Sciatic nerve (tissue), 2 donors: ENCODE results near the gene TRPC4AP. TPM values are rescaled to one million over a fixed set of nuclear protein-coding genes. Genes with fewer than 3 reads are reported as not detected.
"Not testable (repeated sequence)": the region's sequence is repeated elsewhere in the genome, so short reads cannot be mapped to it uniquely, and the experiment has no call there.

Source experiments
- ATAC-seq: fragments of 200-7000 bp; cut with Tn5 transposase; one replicate; pipeline ENCODE4 v1.9.1; 2020; ENCODE audit warnings: mild to moderate bottlenecking, moderate library complexity
- DNase-seq: peaks from one replicate; pipeline ENCODE4 v3.0.0-alpha.2; 2020; ENCODE audit warnings: low spot score
- intact Hi-C: fragments of 100-400 bp; cut with DNase I; formaldehyde crosslinking; loops from one replicate; pipeline ENCODE4 v1.14.2; 2022
- total RNA-seq: library from RNA; stranded (reverse); fragmentation: NEBNext Ultra II Directional; extraction: Animal tissue kit (Norgen Biotek cat#: 25700); gene quantifications from one replicate; pipeline ENCODE4 v1.2.1, GENCODE V29; 2021
- donor health status: DM: no; HTN: no; CAD: no.
- donor health status: DM: no; HTN: no; CAD: no.

Gene TRPC4AP
- total RNA-seq, 1 donor from 2014 or later: 50.4 TPM

GRCh38 chr20:35065181-35065580, 27.4 kb downstream of the TRPC4AP start:
- ATAC-seq: no peak
- intact Hi-C loops: no loop called here

GRCh38 chr20:35063168-35063567, 29.4 kb downstream of the TRPC4AP start:
- ATAC-seq (no peak), DNase-seq (no peak)
- intact Hi-C loops: no loop called here

More at GRCh38 chr20:35065181-35065580, 27.4 kb downstream of the TRPC4AP start:
- DNase-seq: no peak

GRCh38 chr20:35062478-35062877, 30.1 kb downstream of the TRPC4AP start:
- intact Hi-C loops: no loop called here
- no peak for DNase-seq

GRCh38 chr20:35060168-35060567, 32.4 kb downstream of the TRPC4AP start:
- no peak for ATAC-seq
- DNase-seq: no peak
- intact Hi-C loops: no loop called here

More at GRCh38 chr20:35062478-35062877, 30.1 kb downstream of the TRPC4AP start:
- no peak for ATAC-seq

GRCh38 chr20:35059612-35060011, 33.0 kb downstream of the TRPC4AP start:
- DNase-seq (no peak), ATAC-seq (no peak)
- intact Hi-C loops: no loop called here

- intact Hi-C loops: no loop called here
- ATAC-seq: no peak
- no peak for DNase-seq
These were observed 33.5 kb downstream of the TRPC4AP start for GRCh38 chr20:35059110-35059509.

- ATAC-seq (peak; percentile 36), DNase-seq (no peak)
- intact Hi-C loops: no loop called here
These were observed 36.9 kb downstream of the TRPC4AP start for GRCh38 chr20:35055445-35056276.

GRCh38 chr20:35054814-35055213, 37.8 kb downstream of the TRPC4AP start:
- intact Hi-C loops: no loop called here
- ATAC-seq: no peak
- no peak for DNase-seq

GRCh38 chr20:35052616-35053015, 40.0 kb downstream of the TRPC4AP start:
- intact Hi-C loops, DNase-seq, ATAC-seq: not testable (repeated sequence)

GRCh38 chr20:35049776-35050352, 42.7 kb downstream of the TRPC4AP start:
- no peak for DNase-seq

GRCh38 chr20:35048739-35049138, 43.9 kb downstream of the TRPC4AP start:
- intact Hi-C loops: no loop called here
- ATAC-seq (peak; percentile 60), DNase-seq (no peak)

More at GRCh38 chr20:35049776-35050352, 42.7 kb downstream of the TRPC4AP start:
- intact Hi-C loops: no loop called here
- no peak for ATAC-seq

GRCh38 chr20:35042268-35042667, 50.3 kb downstream of the TRPC4AP start:
- DNase-seq (no peak), ATAC-seq (no peak)
- intact Hi-C loops: no loop called here

GRCh38 chr20:35040646-35041045, 52.0 kb downstream of the TRPC4AP start:
- ATAC-seq: no peak

GRCh38 chr20:35039846-35040489, 52.6 kb downstream of the TRPC4AP start:
- intact Hi-C loops: no loop called here
- ATAC-seq (no peak), DNase-seq (no peak)

More at GRCh38 chr20:35040646-35041045, 52.0 kb downstream of the TRPC4AP start:
- intact Hi-C loops: no loop called here
- no peak for DNase-seq

GRCh38 chr20:35039146-35039545, 53.5 kb downstream of the TRPC4AP start:
- no peak for DNase-seq
- intact Hi-C loops: no loop called here
- ATAC-seq: no peak

GRCh38 chr20:35034145-35034544, 58.5 kb downstream of the TRPC4AP start:
- intact Hi-C loops: no loop called here
- no peak for DNase-seq
- no peak for ATAC-seq

GRCh38 chr20:35030136-35030535, 62.5 kb downstream of the TRPC4AP start:
- DNase-seq (no peak), ATAC-seq (no peak)
- intact Hi-C loops: no loop called here

- ATAC-seq (no peak), DNase-seq (no peak)
- intact Hi-C loops: no loop called here
These were observed 65.3 kb downstream of the TRPC4AP start for GRCh38 chr20:35027301-35027700.

GRCh38 chr20:35025116-35025515, 67.5 kb downstream of the TRPC4AP start:
- ATAC-seq (no peak), DNase-seq (no peak)
- intact Hi-C loops: no loop called here

GRCh38 chr20:35023624-35024023, 69.0 kb downstream of the TRPC4AP start:
- ATAC-seq (no peak), DNase-seq (peak; percentile 27)
- intact Hi-C loops: no loop called here
